WTC11 (cell line): ENCODE data around the gene NDUFA3.

Source experiments
- CTCF ChIP-seq: fragments of 200-600 bp; IDR thresholded peaks from 2 replicates; pipeline ENCODE4 v1.8.0; 2022; ENCODE audit warnings: antibody characterized with exemption
- ELF4 ChIP-seq: sonication (generic); formaldehyde crosslinking; IDR thresholded peaks from 2 replicates; pipeline ENCODE4 v1.8.1; 2022; ENCODE audit warnings: low read depth, mild to moderate bottlenecking, moderate library complexity, missing genetic modification reagents
- FOXK1 ChIP-seq: sonication (generic); formaldehyde crosslinking; IDR thresholded peaks from 2 replicates; pipeline ENCODE4 v1.8.0; 2022; ENCODE audit warnings: mild to moderate bottlenecking, moderate library complexity, missing genetic modification reagents
- IRF1 ChIP-seq: sonication (generic); formaldehyde crosslinking; IDR thresholded peaks from 2 replicates; pipeline ENCODE4 v1.8.0; 2023; ENCODE audit warnings: missing genetic modification reagents
- JUN ChIP-seq: sonication (generic); formaldehyde crosslinking; IDR thresholded peaks from 2 replicates; pipeline ENCODE4 v1.8.0; 2023; ENCODE audit warnings: mild to moderate bottlenecking, missing genetic modification reagents
- NFATC4 ChIP-seq: fragments of 250-450 bp; sonication (Bioruptor Pico); IDR thresholded peaks from 2 replicates; pipeline ENCODE4 v1.9.0; 2021; ENCODE audit warnings: mild to moderate bottlenecking
- PRRX2 ChIP-seq: fragments of 250-450 bp; sonication (Bioruptor Pico); IDR thresholded peaks from 2 replicates; pipeline ENCODE4 v1.8.0; 2021; ENCODE audit warnings: mild to moderate bottlenecking
- SP1 ChIP-seq: sonication (generic); formaldehyde crosslinking; conservative IDR thresholded peaks from 2 replicates; pipeline ENCODE4 v1.8.1; 2022; ENCODE audit warnings: missing genetic modification reagents
- TF ChIP-seq, protein P1 (sequence below): sonication (generic); formaldehyde crosslinking; conservative IDR thresholded peaks from 2 replicates; pipeline ENCODE4 v1.8.1; 2022; ENCODE audit warnings: mild to moderate bottlenecking, missing genetic modification reagents
- TF ChIP-seq, protein P2 (sequence below): sonication (generic); formaldehyde crosslinking; IDR thresholded peaks from 2 replicates; pipeline ENCODE4 v1.8.0; 2022; ENCODE audit warnings: mild to moderate bottlenecking, missing genetic modification reagents

- TF ChIP-seq, protein P1, sequence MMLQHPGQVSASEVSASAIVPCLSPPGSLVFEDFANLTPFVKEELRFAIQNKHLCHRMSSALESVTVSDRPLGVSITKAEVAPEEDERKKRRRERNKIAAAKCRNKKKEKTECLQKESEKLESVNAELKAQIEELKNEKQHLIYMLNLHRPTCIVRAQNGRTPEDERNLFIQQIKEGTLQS (CRISPR knock-in tag) = no peak
- TF ChIP-seq CTCF = no peak
- no peak for TF ChIP-seq PRRX2
- TF ChIP-seq, protein P2, sequence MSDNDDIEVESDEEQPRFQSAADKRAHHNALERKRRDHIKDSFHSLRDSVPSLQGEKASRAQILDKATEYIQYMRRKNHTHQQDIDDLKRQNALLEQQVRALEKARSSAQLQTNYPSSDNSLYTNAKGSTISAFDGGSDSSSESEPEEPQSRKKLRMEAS (CRISPR knock-in tag) = no peak
- TF ChIP-seq ELF4 = no peak
- TF ChIP-seq IRF1 (CRISPR knock-in tag) = no peak
- no peak for TF ChIP-seq FOXK1 (CRISPR knock-in tag)
- no peak for TF ChIP-seq NFATC4 (CRISPR knock-in tag)
- no peak for TF ChIP-seq JUN
- no peak for TF ChIP-seq SP1 (CRISPR knock-in tag)
Observed at GRCh38 chr19:54152878-54153524, 50.3 kb downstream of the NDUFA3 start.
